GM12865 (cell line): ENCODE results near the gene HIBCH.
"Not testable (repeated sequence)": the region's sequence is repeated elsewhere in the genome, so short reads cannot be mapped to it uniquely, and the experiment has no call there.

Source experiments
- DNase-seq: peaks from one replicate; pipeline ENCODE4 v3.0.0; 2010; ENCODE audit warnings: low read depth
- H3K4me3 ChIP-seq: 2 replicates; pipeline ENCODE4 v1.5.1; 2011; ENCODE audit warnings: mild to moderate bottlenecking, low read depth, low read length, control low read depth
- TF ChIP-seq, protein P1 (sequence below): IDR thresholded peaks from 2 replicates; pipeline ENCODE4 v1.5.1; 2011; ENCODE audit warnings: low read length, control low read depth, low read depth, inconsistent platforms; ENCODE audit not compliant: insufficient read depth; ENCODE audit errors: missing control alignments

The HIBCH gene

DNA sequence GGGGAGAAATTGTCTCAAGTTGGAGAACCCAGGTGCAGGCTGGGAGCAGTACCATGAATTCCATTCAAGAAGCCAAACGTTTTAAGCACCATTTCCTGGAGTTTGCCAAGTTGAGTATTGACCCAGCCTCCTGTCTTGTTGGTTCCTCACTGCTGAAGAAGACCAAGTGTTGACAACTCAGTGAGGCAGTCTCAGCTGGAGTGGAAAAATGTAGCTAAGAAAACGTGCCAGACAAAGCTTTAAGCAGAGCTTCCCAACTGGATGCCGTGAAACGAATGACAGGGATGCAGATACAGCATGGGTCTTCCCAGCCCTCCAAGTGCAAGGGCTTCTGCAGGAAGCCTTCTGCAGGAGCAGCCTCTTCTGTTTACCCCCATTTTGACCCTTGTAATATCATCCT is 23.0 kb upstream of the HIBCH start:
- TF ChIP-seq, protein P1, sequence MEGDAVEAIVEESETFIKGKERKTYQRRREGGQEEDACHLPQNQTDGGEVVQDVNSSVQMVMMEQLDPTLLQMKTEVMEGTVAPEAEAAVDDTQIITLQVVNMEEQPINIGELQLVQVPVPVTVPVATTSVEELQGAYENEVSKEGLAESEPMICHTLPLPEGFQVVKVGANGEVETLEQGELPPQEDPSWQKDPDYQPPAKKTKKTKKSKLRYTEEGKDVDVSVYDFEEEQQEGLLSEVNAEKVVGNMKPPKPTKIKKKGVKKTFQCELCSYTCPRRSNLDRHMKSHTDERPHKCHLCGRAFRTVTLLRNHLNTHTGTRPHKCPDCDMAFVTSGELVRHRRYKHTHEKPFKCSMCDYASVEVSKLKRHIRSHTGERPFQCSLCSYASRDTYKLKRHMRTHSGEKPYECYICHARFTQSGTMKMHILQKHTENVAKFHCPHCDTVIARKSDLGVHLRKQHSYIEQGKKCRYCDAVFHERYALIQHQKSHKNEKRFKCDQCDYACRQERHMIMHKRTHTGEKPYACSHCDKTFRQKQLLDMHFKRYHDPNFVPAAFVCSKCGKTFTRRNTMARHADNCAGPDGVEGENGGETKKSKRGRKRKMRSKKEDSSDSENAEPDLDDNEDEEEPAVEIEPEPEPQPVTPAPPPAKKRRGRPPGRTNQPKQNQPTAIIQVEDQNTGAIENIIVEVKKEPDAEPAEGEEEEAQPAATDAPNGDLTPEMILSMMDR, result no peak
- no peak overlapping the region for H3K4me3 ChIP-seq
- no peak for DNase-seq

DNA sequence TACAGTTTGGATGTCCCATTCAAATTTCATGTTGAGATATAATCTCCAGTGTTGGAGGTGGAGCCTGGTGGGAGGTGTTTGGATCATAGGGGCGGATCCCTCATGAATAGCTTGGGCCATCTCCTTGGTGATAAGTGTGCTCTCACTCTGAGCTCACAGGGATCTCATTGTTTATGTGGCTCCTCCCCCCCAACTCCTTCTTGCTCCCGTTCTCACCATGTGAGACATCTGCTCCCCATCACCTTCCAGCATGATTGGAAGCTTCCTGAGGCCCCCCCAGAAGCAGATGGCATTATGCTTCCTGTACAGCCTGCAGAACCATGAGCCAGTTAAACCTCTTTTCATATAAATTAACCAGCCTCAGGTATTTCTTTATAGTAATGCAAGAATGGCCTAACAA is 20.7 kb upstream of the HIBCH start:
- DNase-seq, result no peak
- H3K4me3 ChIP-seq, result no peak overlapping the region
- TF ChIP-seq, protein P1, result no peak

DNA sequence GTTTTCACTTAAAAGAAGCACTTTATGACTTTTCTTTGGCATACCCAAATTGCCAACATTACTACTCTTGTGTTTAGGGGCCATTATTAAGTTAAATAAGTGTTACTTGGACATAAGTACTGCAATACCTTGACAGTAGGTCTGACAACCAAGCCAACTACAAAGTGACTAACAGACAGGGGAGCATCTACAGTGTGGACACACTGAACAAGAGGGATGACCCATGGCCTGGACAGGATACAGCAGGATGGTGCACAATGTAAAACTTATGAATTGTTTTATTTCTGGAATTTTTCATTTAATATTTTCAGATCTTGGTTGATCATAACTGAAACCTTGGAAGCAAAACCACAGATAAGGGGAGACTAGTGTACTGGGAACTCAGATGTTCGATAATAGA is 19.8 kb upstream of the HIBCH start:
- TF ChIP-seq, protein P1, result no peak
- DNase-seq, result no peak
- H3K4me3 ChIP-seq, result no peak overlapping the region

DNA sequence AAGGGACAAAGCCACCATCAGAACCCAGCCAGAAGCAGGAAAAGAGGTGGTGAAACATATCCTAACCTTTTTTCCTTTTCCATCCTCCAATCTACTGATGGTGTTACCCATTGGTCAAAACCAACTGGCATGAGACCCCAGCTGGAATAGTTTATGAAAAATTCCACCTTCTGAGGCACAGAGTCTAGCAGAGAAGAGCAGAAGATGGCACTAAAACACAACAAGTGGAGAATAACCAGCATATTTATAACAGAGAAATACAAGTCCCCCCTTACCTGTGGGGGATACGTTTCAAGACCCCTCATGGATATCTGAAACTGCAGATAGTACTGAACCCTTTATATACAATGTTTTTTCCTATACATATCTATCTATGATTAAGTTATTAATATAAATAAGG is 18.8 kb upstream of the HIBCH start:
- no peak overlapping the region for H3K4me3 ChIP-seq
- TF ChIP-seq, protein P1, result no peak
- DNase-seq, result no peak

DNA sequence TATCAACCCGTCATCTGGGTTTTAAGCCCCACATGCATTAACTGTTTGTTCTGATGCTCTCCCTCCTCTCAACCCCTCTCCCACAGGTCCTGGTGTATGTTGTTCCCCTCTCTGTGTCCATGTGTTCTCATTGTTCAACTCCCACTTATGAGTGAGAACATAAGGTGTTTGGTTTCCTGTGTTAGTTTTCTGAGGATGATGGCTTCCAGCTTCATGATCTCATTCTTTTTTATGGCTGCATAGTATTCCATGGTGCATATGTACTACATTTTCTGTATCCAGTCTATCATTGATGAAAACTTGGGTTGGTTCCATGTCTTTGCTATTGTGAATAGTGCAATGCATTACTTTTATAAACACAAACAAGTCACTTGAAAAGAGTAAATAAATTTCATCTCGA is 16.8 kb upstream of the HIBCH start:
- H3K4me3 ChIP-seq, result no peak overlapping the region
- TF ChIP-seq, protein P1, result no peak
- DNase-seq, result no peak

DNA sequence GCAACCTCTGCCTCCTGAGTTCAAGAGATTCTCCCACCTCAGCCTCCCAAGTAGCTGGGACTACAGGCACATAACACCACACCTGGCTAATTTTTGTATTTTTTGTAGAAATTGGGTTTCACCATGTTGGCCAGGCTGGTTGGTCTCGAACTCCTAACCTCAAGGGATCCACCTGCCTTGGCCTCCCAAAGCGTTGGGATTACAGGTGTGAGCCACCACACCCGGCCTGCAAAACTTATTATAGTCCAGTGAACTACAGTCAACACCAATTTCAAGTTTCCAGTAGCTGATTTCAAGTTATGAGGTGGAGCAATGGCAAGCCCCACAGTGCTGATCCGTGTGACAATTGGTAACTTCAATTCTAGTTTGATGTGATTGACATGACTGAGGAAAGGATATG is 16.0 kb upstream of the HIBCH start:
- not testable (repeated sequence) for DNase-seq, H3K4me3 ChIP-seq

DNA sequence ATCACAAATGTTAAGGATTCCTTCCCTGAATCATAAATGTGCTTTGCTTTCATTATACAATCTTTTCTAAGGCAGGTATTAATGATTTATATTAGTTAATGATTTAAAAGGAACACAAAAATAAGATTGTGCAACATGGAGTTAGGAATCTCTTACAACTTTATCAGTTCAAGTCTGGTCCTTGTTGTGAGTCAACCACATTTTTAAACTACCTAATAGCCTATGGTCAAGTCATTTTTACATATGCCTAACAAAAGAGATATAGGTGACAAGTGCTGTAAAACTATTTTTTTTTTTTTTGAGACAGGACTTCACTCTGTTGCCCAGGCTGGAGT is 15.6 kb upstream of the HIBCH start:
- H3K4me3 ChIP-seq, result no peak overlapping the region
- DNase-seq, result no peak
- TF ChIP-seq, protein P1, result no peak
